Limb (tissue), 2 donors: Measurements from ENCODE around the gene CCDC183.
"Not testable (repeated sequence)": the region's sequence is repeated elsewhere in the genome, so short reads cannot be mapped to it uniquely, and the experiment has no call there.

ENCODE experiments used
- DNase-seq, 2 donors: peaks; one replicate each; pipeline ENCODE4 v3.0.0-alpha.2; 2016; ENCODE audit errors: extremely low spot score in 2 of 2

CCDC183 gene

GRCh38 chr9:136760834-136761544, 35.1 kb upstream of the CCDC183 start:
- peak; percentile 13 to 60 for DNase-seq

DNA sequence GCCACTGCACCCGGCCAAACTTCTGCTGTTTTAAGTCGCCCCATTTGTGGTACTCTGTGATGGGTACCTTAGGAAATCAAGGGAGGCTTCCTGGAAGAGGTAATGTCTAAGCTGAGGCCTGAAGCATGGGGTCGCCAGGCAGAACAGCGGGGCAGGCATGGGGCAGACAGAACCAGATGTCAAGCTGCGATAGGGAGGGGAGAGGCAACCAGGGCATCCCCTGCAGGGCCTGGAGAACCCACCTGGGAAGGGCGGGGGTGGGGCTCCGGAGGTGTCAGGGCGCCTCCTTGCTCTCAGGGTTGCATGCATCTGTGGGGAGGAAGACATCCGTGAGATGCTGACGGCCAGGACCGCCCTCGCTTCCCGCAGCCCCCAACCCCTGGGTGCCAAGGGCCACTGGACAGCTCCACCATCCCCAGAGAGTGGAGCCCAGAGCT, 34.6 kb upstream of the CCDC183 start:
- DNase-seq: no peak

GRCh38 chr9:136762221-136762691, 33.9 kb upstream of the CCDC183 start:
- DNase-seq: no peak

DNA sequence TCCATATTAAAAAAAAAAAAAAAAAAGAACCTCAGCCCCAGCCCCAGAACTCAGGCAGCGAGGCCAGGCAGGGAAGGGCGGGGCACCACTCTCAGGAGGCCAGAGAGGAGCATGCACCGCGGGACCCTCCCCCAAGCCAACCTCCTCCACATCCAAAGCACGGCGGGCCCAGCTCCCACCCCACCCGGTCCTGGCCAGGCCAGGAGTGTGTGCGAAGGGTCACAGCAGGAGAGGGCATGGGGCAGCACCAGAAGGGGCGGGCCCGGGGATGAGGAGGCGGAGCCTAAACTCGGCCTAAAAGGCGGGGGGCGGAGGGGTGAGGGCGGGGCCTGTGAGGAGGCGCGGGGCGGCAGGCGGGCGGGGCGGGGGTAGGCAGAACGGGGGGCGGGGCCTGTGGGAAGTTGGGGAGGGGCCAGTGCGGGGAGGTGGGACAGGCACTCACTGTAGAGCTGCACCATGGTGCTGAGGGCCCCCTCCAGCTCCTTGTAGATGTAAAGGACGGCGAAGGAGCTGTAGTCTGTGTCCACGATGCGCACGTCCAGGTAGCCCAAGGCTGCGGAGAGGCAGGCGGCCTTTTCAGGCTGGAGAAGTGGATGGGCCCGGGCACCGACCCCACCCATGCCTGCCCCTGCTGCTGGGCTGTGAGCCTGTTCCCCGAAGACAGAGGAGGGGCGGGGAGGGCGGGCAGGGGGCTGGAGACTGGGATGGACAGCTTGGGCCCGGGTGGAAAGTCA, 33.1 kb upstream of the CCDC183 start:
- DNase-seq: peak in 1 of 2 donors; percentile 72

DNA sequence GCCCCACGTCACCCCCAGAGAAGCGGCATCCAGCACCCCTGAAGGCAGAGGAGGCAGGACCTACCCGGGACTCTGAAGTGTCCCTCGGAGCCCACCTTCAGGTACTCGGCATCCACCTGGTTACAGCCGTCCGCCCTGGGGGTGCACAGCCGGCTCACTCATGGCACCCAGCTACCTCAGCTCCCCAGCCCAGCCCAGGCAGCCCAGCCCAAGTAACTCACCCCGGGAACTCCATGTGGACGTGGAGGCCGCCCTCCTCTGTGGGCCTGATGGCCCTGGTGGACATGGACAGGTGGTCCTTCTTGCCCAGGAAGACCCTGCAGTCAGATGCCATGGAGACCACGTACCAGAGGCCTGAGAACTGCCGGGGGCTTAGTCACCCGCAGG, 32.5 kb upstream of the CCDC183 start:
- DNase-seq: peak in 1 of 2 donors; percentile 16

GRCh38 chr9:136764301-136764891, 31.7 kb upstream of the CCDC183 start, which contains the start of gene LCN15:
Gene LCN15, minus strand, starts transcription at chr9:136764518. Its CDS starts 30 bp downstream, at chr9:136764488.
- DNase-seq: no peak

GRCh38 chr9:136765041-136765440, 31.1 kb upstream of the CCDC183 start:
- no peak for DNase-seq

GRCh38 chr9:136765745-136766409, 30.3 kb upstream of the CCDC183 start:
- DNase-seq: not testable (repeated sequence)

GRCh38 chr9:136766410-136767120, 29.6 kb upstream of the CCDC183 start:
- DNase-seq: peak in 1 of 2 donors; percentile 45

DNA sequence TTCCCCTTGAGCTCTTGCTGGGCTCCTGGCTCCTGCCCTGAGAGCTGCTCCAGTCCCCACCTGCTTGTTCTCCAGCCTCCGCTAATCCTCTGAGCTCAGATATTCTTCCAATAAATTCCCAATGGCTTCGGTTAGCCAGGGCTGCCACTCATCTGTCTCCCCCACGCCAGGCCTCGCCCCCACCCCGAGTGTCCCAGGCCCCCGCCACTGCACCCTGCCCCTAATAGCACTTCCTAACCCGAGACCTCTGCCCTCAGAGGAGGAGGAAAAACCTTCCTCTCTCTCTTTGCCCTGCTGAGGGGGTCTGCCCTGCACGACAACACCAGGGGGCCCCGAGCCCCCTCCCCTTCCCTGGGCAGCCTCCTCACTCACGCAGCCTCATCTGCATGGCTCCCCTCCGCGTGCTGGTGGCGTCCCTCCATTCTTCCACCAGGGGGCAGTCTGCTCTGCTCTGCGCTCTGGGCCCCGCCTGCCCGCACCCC, 26.4 kb upstream of the CCDC183 start:
- DNase-seq: peak in 1 of 2 donors; percentile 38

DNA sequence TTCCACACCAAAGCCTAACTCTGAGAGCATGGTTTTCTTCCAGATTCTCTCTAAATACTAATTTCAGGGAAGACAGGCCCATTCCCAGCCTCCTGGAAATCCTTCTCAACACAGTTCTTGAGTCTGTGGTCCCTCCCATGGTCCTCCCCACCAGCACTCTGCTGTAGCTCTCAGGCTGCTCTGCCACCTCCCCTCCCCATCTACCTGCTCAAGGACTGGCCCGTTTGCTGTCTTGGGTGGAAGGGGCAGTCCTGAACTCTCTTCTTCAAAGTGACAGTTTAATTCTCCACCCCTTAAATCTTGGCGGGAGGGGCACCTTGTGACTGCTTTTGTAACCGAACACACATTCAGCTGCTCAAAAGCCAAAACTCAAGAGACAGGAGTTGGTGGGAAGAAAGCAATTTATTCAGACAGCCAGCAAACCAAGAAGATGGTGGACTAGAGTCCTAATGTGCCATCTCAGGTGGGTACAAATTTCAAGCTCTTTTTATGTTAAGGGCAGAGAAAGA, 24.2 kb upstream of the CCDC183 start:
- no peak for DNase-seq

DNA sequence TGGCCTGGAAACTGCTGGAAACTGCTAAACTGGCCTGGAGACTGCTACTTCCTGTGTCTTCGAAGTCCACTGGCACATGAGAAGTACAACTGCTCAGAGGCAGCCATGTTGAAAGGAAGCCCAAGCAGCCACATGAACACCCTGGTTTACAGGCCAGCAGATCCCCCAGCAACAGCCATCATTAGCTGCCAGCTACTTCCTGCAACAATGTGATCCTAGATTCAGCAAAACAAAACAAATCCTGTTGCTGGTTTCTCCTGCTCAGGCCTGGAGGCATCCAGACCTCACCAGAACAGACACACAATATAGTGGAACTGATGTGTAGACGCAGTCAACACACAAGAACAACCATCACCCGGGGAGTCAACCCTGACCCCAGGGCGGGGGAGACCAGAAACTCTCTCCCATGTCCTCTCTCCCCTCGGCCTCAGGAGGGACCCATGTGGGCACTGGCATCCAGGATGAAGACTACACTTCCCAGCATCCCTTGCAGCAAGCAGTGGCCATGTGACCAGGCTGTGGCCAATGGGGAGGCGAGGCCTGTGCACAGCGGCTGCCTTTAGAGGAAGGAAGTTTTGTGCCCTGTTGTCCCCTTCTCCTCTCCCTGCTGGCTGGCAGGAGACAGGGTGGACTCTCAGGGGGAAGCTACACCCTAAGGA, 22.6 kb upstream of the CCDC183 start:
- no peak for DNase-seq

DNA sequence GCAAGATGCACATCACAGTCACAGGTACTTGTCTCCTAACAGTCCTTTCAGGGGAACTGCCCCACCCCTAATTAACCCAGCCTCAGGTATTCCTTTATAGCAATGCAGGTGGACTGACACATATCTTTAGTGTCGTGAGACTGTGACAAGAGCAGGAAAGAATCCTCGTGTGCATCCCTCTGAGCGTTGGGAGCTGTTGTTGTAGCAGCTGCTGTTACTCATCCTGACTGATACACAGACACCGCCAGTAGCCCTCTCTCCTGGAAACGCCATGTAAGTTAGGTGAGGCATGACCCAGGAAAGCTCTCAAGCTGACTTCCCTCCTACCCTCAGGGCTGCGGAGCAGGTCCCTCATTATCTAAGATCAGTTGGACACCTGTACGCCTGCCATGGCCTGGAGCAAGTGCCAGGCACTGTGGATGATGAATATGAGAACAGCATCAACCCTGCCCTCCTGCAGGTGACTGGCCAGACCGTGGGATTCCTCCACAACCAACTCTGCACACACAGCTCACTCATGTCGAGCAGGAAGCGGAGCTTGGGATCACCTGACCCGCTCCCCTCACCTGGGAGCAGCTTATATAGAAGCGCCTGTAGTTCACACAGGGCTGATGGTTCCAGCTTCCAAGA, 21.6 kb upstream of the CCDC183 start:
- DNase-seq: no peak

- no peak for DNase-seq
Observed at GRCh38 chr9:136775191-136775590, 20.9 kb upstream of the CCDC183 start.

GRCh38 chr9:136776947-136777346, 19.2 kb upstream of the CCDC183 start:
- DNase-seq: no peak

DNA sequence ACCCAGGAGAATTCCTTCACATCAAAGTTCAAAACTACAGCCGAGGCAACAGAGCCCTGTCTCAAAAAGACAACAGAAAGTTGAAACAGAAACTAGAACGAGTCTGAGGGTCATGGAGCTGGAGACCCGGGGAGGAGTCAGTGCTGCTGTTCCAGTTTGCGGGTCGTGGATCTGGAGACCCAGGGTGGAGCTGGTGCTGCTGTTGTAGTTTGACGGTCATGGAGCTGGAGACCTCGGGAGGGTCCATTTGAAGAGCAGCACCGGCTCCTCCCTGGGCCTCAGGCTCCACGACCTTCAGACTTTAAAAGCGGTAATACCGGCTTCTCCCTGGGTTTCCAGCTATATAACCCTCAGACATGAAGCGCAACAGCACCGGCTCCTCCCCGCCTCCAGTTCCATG, 18.8 kb upstream of the CCDC183 start:
- no peak for DNase-seq

DNA sequence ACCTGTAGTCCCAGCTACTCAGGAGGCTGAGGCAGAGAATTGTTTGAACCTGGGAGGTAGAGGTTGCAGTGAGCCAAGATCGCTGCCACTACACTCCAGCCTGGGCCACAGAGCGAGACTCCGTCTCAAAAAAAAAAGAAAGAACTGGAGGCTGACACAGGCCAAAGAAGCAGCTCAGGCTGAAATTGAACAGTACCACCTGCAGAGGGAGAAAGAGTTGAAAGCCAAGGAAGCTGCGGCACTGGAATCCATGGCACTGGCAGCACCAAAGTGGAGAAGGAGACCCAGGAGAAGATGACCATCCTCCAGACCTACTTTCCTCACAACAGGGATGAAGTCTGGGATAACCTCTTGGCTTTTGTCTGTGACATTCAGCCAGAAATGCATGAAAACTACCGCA, 16.3 kb upstream of the CCDC183 start:
- no peak for DNase-seq

GRCh38 chr9:136782452-136782851, 13.7 kb upstream of the CCDC183 start:
- DNase-seq: no peak

DNA sequence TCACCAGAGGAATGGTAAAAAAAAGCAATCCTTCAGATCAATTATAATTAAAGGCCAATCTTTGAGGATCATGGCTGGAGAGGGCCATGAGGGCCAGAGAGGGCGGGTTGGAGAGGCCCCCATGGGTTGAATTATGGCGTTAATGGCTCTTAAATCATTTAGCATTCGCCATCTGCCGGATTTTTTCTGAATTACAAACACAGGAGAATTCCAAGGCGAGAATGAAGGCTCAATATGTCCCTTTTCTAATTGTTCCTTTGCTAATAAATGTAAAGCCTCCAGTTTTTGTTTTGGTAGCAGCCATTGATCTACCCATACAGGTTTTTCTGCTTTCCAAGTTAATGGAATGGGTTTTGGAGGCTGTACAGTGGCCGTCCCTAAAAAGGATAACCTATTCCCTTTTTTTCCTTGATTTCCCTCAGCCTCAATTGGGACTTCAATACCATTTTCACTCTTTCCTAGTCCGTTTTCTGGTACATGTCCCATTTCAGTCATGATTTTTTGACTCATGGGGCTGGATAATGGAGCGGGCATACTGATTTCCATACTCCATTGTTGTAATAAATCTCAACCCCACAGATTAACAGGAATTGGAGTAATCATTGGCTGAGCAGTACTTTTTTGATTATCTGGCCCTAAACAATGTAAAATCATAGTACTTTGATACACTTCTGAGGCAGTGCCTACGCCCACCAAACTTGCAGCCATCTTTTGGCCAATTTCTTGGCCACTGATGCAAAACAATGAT, 11.7 kb upstream of the CCDC183 start:
- DNase-seq: no peak
